Activated CD4-positive, alpha-beta T cell treated with anti-CD3 and anti-CD28 coated beads, Interleukin-2, Interleukin-4, amounts not matched to agents 100 ng/mL and 50 ng/mL, durations not matched to agents 16 hours and 8 hours (primary cell): ENCODE results near the gene MLF2.

Experiments
- DNase-seq: peaks from one replicate; pipeline ENCODE4 v3.0.0-alpha.2; 2020; ENCODE audit warnings: low spot score

Gene MLF2

GRCh38 chr12:6778217-6778573 is 25.3 kb upstream of the MLF2 start:
- no peak for DNase-seq

GRCh38 chr12:6777386-6777785 is 24.4 kb upstream of the MLF2 start:
- no peak for DNase-seq

- DNase-seq: no peak
These were observed 22.5 kb upstream of the MLF2 start for GRCh38 chr12:6775185-6776174.

GRCh38 chr12:6774499-6775062 is 21.6 kb upstream of the MLF2 start:
- DNase-seq: no peak

- no peak for DNase-seq
These were observed 20.8 kb upstream of the MLF2 start for GRCh38 chr12:6773590-6774351.

GRCh38 chr12:6772726-6773589 is 20.0 kb upstream of the MLF2 start:
- no peak for DNase-seq

GRCh38 chr12:6772331-6772695 is 19.4 kb upstream of the MLF2 start, which contains the start of gene LAG3:
LAG3 (plus strand) TSS chr12:6772520; CDS start chr12:6772853, 333 bp downstream.
- no peak for DNase-seq

GRCh38 chr12:6771509-6772330 is 18.8 kb upstream of the MLF2 start:
- no peak for DNase-seq

- no peak for DNase-seq
These were observed 18.2 kb upstream of the MLF2 start for GRCh38 chr12:6771091-6771495.

- DNase-seq: no peak
These were observed 17.7 kb upstream of the MLF2 start for GRCh38 chr12:6770600-6770999.

- DNase-seq: no peak
These were observed 17.2 kb upstream of the MLF2 start for GRCh38 chr12:6770094-6770493.

GRCh38 chr12:6769666-6770065 is 16.7 kb upstream of the MLF2 start:
- DNase-seq: no peak

GRCh38 chr12:6768990-6769389 is 16.0 kb upstream of the MLF2 start:
- DNase-seq: no peak

- no peak for DNase-seq
These were observed 15.5 kb upstream of the MLF2 start for GRCh38 chr12:6768437-6768914.

- no peak for DNase-seq
These were observed 14.7 kb upstream of the MLF2 start for GRCh38 chr12:6767353-6768319.

- DNase-seq: no peak
These were observed 13.9 kb upstream of the MLF2 start for GRCh38 chr12:6766651-6767349.

- DNase-seq: no peak
These were observed 13.0 kb upstream of the MLF2 start, which contains the start of gene PTMS for GRCh38 chr12:6765634-6766581. PTMS (plus strand) TSS chr12:6766363; CDS start chr12:6766706, 343 bp downstream.
